Dedifferentiated amniotic fluid mesenchymal stem cell (primary cell): ENCODE measurements around the gene DPYD.

Experiments used
- DNase-seq: peaks from one replicate; pipeline ENCODE4 v3.0.0-alpha.2; 2016; ENCODE audit errors: extremely low spot score

The DPYD gene

DNA sequence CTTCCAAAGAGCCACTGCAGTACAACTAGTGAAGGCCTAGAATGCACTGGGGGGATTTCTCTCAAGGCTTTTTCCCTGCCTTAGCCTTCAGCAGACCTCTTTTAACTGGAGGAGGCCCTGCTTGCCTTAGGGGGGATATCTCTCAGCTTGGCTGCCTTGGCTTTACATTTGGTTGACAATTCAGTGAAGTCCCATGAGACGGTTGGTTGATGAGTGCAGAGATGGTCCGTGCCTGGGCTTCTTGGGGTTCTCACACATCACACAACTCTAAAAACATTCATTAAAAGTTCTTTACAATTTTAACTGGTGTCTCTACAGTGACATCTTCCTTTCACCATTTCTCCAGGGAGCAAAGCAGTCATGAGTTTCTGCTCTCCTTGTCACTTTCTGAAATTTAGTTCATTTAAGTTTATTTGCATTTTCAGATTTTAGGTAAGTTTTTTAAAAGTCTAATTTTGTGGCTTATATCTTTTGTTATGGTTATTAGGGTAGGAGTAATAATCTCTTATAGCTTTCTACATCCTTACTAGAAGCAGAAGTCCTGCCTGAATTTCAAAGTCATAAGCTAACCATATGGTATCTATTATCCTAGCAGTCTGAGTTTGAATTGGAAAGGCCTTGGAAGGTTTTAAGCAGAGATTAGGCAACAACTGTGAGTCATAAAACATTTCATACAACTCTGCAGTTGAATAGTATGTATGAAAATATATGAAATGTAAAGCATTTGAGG lies 487.6 kb downstream of the DPYD start:
- DNase-seq: peak; percentile 93

DNA sequence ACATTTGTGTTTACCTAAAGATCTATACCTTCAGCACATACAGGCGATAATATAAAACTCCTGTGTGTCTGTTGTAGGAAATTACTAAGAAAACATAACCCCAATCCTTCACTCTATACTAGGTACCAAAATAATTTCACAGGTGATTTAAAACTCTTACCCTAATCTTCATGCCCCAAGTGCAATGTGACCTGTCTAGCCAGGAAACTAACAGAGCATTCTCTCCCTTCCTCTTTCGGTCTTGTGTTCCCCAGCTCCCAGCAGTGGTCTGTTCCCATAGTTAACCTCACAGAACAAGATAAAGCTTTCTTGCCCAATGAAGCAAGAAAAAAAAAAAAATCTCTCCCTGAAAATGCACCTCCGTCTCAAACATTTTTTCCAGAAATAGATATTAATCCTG lies 493.5 kb downstream of the DPYD start:
- no peak for DNase-seq

DNA sequence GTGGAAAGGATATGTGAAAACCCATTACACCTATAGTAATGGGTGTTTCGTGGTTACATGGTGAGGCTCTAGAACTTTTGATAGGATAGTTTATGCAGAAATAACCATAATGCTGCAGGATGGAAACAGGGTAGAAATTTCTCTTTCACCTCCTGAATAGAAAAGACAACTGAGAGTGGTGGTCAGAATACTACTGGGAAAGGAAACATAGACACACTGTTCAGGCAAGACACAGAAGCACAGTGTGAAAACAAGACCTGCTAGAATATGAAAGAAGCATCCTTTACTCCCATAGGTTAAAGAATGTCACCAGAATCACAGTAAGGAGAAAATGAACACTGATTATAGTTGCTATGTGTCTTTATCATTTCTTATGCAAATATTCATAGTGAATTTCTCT lies 496.6 kb downstream of the DPYD start:
- no peak for DNase-seq

- DNase-seq: no peak
Observed at GRCh38 chr1:97423403-97423802, 497.4 kb downstream of the DPYD start.

DNA sequence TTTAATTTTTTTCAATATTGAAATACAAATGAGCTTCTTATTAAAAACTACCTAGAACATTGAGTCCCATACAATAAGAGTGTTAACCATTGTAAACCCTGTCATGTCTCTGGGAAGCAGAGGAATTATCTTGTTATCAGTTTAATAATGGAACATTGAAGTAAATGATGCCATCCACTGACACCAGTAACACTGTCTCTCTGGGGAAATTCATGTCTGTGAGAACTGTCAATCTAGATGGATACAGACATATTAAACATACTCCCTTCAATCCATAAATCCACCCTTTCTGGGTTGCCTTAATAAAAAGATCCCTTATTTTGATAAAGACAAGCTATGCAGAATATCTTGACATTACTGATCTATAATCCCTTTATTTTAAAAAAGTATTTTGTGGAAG lies 503.2 kb downstream of the DPYD start:
- DNase-seq: no peak

DNA sequence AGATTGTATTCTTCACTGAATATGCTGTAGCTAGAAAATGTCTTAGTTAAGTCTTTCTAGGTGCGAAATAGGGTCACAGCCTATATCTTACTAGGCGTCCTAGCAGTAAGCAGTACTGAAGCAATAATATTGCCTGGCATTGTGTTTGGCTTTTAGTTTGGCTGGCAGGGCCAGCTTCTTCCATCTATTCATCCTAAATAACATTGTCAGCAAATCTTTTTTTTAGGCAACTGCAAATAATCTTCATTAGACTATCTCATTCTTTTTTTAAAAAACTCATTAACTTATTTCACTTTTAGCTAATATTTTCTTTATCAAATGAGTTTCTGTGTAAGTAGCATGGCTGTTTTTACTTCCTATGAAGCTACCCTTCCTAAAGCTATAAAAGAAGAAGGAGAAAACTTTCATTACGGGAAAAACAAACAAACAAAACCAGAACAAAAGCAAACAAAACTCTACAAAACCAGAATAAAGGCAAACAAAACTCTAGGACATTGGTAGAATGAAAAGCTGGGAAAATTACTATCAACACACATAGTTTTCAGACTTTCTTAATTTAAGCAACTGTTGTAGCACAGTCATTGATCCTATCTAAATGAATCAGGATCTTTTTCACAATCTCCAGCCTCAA lies 506.0 kb downstream of the DPYD start:
- no peak for DNase-seq

GRCh38 chr1:97412737-97413136 lies 508.1 kb downstream of the DPYD start:
- no peak for DNase-seq

- no peak for DNase-seq
Observed at GRCh38 chr1:97412166-97412565, 508.7 kb downstream of the DPYD start.

DNA sequence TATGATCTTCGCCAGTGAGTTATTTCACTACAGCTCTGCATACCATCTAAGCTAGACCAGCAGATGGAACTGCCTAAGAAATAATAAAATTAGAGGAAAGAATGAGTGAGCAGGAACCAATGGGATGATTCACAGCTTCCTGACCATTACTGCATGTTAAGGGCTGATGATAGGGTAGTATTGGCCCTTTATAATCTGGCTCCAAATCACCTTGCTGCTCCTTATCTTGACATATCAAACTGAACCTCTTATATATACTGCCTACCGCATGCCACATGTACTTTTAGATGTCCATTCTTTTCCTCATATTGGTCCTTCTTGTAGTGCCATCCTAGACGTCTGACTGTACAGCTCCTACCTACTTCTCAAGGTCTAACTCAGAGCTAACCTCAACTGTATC lies 524.4 kb downstream of the DPYD start:
- DNase-seq: no peak

DNA sequence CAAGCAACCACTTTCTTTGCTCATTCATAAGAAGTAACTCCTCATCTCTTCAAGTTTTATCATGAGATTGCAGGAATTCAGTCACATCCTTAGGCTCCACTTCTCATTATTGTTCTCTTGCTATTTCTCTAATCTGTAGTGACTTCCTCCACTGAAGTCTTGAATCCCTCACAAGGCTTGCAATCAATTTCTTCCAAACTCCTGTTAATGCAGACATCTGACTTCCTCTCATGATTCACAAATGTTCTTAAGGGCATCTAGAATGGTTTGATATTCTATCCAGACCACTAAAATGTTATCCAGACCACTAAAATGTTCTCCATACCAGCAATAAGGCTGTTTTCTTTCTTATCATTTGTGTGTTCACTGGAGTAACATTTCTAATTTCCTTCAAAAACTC lies 528.1 kb downstream of the DPYD start:
- no peak for DNase-seq

DNA sequence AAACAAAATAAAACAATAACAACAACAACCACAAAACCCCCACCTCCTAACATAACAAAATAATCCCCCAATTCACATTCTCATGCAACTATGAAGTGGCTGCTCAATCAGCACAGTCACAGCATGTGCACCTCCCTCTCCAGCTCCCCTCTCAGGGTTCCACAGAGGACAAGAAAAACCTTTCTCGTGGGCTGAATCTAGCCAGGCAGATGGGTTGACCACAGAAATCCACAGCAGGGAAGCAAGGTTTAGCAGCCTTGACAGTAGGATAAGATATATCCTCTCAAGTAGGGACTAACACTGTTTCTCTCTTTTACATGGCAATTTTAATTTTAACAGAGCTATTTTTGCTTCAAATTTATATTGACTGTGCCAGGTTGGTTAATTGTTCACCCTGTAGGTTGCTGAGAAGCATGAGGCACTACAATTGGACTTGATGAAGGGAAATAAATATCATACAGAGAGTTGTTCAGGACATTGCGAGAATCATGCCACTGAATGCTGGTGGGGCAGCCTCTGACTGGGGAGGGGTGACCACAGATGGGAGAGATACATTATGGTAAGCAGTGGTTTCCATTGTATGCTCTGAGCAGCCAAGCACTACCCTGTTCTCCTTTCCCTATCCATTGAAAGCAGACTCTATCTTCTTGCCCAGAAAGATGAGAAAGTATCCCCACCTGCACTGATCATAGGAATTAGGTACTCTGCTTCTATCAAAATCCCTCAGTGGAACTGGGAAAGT lies 535.1 kb downstream of the DPYD start:
- no peak for DNase-seq

DNA sequence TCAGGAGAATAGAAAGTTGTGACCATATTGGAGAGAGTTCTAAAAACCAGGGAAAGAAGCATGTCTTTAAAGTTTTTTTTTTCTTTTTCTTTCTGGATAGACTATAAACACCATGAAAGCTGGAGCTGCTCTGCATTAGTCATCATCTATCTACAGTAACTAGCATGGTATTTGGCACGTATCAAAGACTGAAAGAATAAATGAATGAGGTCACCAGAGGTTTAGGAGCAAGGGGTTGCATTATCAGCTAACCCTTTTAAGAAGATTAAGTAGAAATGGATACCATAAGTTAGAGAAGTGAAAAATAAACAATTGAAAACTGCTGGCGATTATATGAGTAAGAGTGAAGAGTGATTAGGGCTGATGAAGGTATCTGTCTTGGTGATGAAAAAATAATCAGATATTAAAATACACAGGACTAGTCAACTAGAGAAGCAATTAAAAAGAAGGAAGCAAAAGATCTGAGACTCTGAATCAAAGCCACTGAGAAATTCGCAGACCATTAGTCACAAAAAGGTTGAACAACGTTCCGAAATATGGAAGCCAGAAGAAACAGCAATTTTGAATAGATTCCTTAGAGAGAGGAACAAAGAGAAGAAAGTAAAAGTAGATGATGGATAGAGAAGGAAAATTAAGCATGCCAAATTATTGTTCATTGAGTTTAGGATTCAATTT lies 536.4 kb downstream of the DPYD start:
- peak; percentile 55 for DNase-seq

DNA sequence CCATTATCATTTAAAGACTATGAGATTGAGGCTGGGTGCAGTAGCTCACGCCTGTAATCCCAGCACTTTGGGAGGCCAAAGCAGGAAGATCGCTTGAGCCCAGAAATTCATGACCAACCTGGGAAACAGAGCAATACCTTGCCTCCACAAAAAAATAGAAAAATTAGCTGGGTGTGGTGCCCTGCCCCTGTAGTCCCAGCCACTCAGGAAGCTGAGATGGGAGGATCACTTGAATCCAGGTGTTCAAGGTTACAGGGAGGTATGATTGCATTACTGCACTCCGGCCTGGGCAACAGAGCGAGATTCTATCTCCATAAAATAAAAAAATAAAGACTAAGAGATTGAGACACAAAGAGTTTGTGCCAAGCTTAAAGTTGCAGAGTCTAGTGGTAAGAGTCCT lies 537.0 kb downstream of the DPYD start:
- DNase-seq: no peak

DNA sequence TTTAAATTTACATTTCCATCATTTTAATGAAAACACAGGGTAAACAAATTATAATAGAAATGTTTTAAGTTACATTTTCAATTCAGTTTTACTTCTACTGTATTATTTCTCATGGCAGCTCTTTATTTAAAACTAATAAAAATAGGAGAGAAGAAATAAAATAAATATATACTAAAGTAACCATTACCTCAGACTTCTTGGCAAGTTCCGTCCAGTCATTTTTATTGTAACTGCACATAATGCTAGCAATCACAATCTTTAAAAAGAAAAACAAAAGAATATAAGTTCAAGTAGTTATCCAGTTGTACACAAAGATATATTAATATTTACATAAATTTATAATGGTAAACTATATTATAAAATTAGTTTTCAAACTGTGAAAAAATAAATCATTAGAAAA lies 538.6 kb downstream of the DPYD start:
- no peak for DNase-seq

GRCh38 chr1:97379387-97380075 lies 541.3 kb downstream of the DPYD start:
- no peak for DNase-seq

GRCh38 chr1:97378596-97378995 lies 542.2 kb downstream of the DPYD start:
- no peak for DNase-seq

- no peak for DNase-seq
Observed at GRCh38 chr1:97377432-97378034, 543.3 kb downstream of the DPYD start.

DNA sequence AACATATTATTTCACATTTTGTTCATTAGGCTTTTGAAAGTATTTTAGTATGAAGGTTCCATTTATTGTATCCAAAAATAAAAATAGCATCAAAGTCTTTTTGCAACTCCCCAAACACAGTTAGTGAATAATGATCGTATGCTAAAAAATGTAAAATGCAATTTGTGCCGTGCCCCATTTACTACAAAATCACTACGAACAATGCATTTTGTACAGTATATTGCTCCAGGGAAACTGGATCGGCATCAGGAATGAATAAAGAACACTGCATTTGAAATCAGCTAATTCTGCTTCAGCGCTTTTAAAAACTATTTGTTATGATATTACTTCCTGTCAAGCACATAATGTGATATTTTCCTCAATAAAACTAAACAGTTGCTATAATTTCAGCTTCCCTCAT lies 547.8 kb downstream of the DPYD start:
- no peak for DNase-seq

DNA sequence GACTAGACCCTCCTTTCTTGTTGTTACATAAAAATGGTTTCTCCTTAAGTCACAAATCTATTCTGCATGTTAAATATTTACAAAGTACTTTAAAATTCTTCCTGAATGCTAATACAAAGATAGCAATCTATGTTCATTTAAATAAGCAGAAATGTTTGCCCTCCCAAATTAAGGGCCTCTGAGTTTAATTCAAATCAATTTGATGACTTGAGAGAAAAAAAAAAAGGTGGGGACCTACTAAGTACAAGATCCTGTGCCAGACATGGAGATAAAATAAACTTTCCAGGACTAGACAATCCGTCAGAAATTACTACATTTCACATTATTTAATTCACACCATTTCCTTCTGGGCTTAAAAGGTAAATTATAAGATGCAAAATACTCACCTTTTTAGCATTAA lies 548.3 kb downstream of the DPYD start:
- no peak for DNase-seq

GRCh38 chr1:97368296-97368695 lies 552.5 kb downstream of the DPYD start:
- DNase-seq: no peak

DNA sequence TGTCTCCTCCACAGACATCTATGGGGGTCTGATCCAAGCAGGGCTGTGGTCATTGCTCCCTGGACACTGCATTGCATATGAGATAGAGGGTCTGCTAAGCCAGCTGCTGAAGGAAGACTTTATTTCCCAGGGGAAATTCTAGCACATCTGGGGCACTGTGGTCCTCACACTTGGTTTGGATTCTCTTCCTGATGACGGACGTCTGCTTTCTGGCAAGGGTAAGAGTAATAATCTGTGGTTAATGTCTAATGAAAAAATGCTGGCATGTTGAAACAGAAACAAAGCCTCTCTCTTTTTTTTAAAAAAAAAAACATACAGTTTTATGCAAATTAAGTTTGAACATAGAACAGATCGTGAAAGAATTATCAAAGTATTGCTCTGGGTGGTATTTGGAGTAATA lies 553.9 kb downstream of the DPYD start:
- DNase-seq: no peak

GRCh38 chr1:97365026-97365425 lies 555.8 kb downstream of the DPYD start:
- no peak for DNase-seq
